Heart right ventricle (tissue), 16 donors: Measurements from ENCODE around the gene MPP7. TPM values are rescaled to one million over a fixed set of nuclear protein-coding genes. Genes with fewer than 3 reads are reported as not detected.

Experiments used
- ATAC-seq, 8 donors: fragments of 200-7000 bp; cut with Tn5 transposase; one replicate each; pipeline ENCODE4 v1.9.1; 2020; ENCODE audit warnings: mild to moderate bottlenecking in 8 of 8, moderate library complexity in 8 of 8, moderate number of reproducible peaks in 1 of 8
- DNase-seq, 2 donors: peaks; one replicate each; pipeline ENCODE4 v3.0.0-alpha.2; 2020
- H3K27ac ChIP-seq, 10 donors: fragments of 200-600 bp; sonication (generic) in 2 of 10; one replicate each; pipeline versions ENCODE4 v1.5.0 to v1.8.0; 2020 to 2022; ENCODE audit warnings: mild to moderate bottlenecking in 3 of 10
- H3K27me3 ChIP-seq, 7 donors: fragments of 200-600 bp; one replicate each; pipeline ENCODE4 v1.8.0; 2021 to 2022; ENCODE audit warnings: mild to moderate bottlenecking in 2 of 7
- H3K36me3 ChIP-seq, 9 donors: fragments of 200-600 bp; sonication (generic) in 1 of 9; one replicate each; pipeline versions ENCODE4 v1.5.0 to v1.8.0; 2020 to 2022; ENCODE audit warnings: mild to moderate bottlenecking in 2 of 9
- H3K4me1 ChIP-seq, 9 donors: fragments of 200-600 bp; sonication (generic) in 1 of 9; one replicate each; pipeline versions ENCODE4 v1.5.0 to v1.8.0; 2020 to 2022; ENCODE audit warnings: mild to moderate bottlenecking in 4 of 9
- H3K4me3 ChIP-seq, 10 donors: fragments of 200-600 bp; sonication (generic) in 2 of 10; one replicate each; pipeline versions ENCODE4 v1.5.0 to v1.8.0; 2020 to 2022; ENCODE audit warnings: mild to moderate bottlenecking in 7 of 10, moderate library complexity in 2 of 10
- H3K9me3 ChIP-seq, 11 donors: fragments of 200-600 bp in 10 of 11; sonication (generic) in 2 of 11; one replicate each; pipeline versions ENCODE4 v1.5.0 to v1.8.0; 2013 to 2022; ENCODE audit warnings: mild to moderate bottlenecking in 2 of 11, control low read depth in 1 of 11, moderate library complexity in 1 of 11
- WGBS, 2 donors: extraction: QIAGEN DNeasy Blood & Tissue Kit; methylation state at CpG; one replicate each; pipeline ENCODE4 v1.1.7; 2013; ENCODE audit warnings: inconsistent platforms in 1 of 2; 5-methylcytosine and 5-hydroxymethylcytosine counted together
- intact Hi-C, 10 donors: fragments of 100-400 bp; cut with DNase I; formaldehyde crosslinking; loops; one replicate each; pipeline versions ENCODE4 v1.11.1 to v1.14.2; 2022
- polyA plus RNA-seq, 2 donors: library from polyadenylated mRNA; stranded (reverse); fragments of 200-250 nt; gene quantifications; one replicate each; pipeline ENCODE4 v1.2.3, GENCODE V29; 2013
- total RNA-seq, 10 donors: library from RNA; stranded (reverse); fragmentation: NEBNext Ultra II Directional in 3 of 10; extraction: Animal tissue kit (Norgen Biotek cat#: 25700) in 3 of 10; gene quantifications; one replicate each; pipeline versions ENCODE4 v1.2.1 to v1.2.4, GENCODE V29; 2021 to 2023
- TF ChIP-seq, protein P1 (sequence below), 9 donors: fragments of 200-600 bp; sonication (generic) in 2 of 9; IDR thresholded peaks; one replicate each; pipeline versions ENCODE4 v1.5.0 to v1.8.0; 2021 to 2022; ENCODE audit warnings: antibody characterized with exemption in 9 of 9, mild to moderate bottlenecking in 5 of 9, moderate library complexity in 1 of 9
- donor health status: Arrhythmogenic right ventricular cardiomyopathy.
- donor health status: ischemic (EF 13 %, LVEDD 7.1; RV severe dilation, severe dysfunction).
- donor health status: healthy with polysubstance abuse.
- donor health status: DM: no; HTN: yes; CAD: no.
- donor health status: DM: no; HTN: no; CAD: no.
- donor health status: ischemic (EF 25% LVEDD 6.9; RV normal size, moderate dysfunction).
- donor health status: ischemic (EF 25% LVEDD 5.7; RV mildly dilated, moderate dysfunction).
- donor health status: healthy.
- donor health status: DM: yes; HTN: yes; CAD: no.
- donor health status: Ischemic cardiomyopathy.
- donor health status: ischemic (EF 35%, LVEDD 5.7; RV mildly dilated, moderate dysfunction).
- donor health status: nonischemic (EF 11% LVEDD 7.7; RV severe dilation, severe dysfunction).
- donor health status: DM: yes; HTN: yes; CAD: no.
- donor health status: PGD.
- donor health status: ischemic (EF 29% LVEDD 5.4; RV normal size, mild dysfunction).
- donor health status: nonischemic (EF 23%, LVEDD 6.1; RV moderate dilation, normal function).

The MPP7 gene
- total and polyA plus RNA-seq, 12 donors, result 3.1 to 20.0 (median 14.7) TPM

- intact Hi-C loops, result no loop called here
- Histone ChIP-seq H3K4me3 (no peak overlapping the region), H3K27ac (peak overlapping the region in 3 of 10 donors; percentile 10 to 31 (median 25)), H3K36me3 (no peaks in the 10 kb centered on the region), H3K27me3 (peaks cover 0 to 50% (median 12%) of the 10 kb centered on the region in 7 donors), H3K4me1 (peaks cover 0 to 23% (median 6%) of the 10 kb centered on the region in 9 donors), H3K9me3 (no peaks in the 10 kb centered on the region)
- peak in 3 of 8 donors; percentile 18 to 43 (median 21) for ATAC-seq
- WGBS, 2 donors, result 25 to 47% methylated on average over 4 of the region's 4 CpGs
- TF ChIP-seq, protein P1, sequence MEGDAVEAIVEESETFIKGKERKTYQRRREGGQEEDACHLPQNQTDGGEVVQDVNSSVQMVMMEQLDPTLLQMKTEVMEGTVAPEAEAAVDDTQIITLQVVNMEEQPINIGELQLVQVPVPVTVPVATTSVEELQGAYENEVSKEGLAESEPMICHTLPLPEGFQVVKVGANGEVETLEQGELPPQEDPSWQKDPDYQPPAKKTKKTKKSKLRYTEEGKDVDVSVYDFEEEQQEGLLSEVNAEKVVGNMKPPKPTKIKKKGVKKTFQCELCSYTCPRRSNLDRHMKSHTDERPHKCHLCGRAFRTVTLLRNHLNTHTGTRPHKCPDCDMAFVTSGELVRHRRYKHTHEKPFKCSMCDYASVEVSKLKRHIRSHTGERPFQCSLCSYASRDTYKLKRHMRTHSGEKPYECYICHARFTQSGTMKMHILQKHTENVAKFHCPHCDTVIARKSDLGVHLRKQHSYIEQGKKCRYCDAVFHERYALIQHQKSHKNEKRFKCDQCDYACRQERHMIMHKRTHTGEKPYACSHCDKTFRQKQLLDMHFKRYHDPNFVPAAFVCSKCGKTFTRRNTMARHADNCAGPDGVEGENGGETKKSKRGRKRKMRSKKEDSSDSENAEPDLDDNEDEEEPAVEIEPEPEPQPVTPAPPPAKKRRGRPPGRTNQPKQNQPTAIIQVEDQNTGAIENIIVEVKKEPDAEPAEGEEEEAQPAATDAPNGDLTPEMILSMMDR (IDR thresholded peaks at IDR 0.05), result no peak
- DNase-seq, result no peak
These were observed 4.4 kb upstream of the MPP7 start for GRCh38 chr10:28307267-28307666.

DNA sequence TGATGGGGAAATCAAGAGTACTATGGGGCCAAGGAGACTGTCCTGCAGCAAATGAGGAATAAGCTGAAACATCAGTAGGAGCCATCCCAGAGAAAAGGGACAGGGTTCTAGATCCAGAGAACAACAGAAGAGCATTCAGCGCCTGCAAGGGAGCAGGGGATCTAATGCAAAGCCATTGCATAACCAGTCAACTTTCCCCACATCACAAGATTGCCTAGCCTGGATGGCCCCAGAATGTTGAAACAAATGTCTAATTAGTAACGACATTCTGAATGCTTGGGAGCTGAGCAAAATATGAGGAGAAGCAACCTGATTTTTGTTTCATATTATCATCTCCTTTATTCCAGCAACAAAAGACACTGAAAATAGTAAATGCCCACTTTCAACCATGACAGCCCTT lies 2.7 kb upstream of the MPP7 start:
- Histone ChIP-seq H3K4me1 (peaks cover 0 to 32% (median 12%) of the 10 kb centered on the region in 9 donors), H3K27ac (no peak overlapping the region), H3K9me3 (no peaks in the 10 kb centered on the region), H3K27me3 (peaks cover 0 to 36% (median 11%) of the 10 kb centered on the region in 7 donors), H3K36me3 (no peaks in the 10 kb centered on the region), H3K4me3 (no peak overlapping the region)
- DNase-seq (no peak), ATAC-seq (no peak)
- WGBS, 2 donors, result 84 to 85% methylated on average over 2 of the region's 2 CpGs
- TF ChIP-seq, protein P1 (IDR thresholded peaks at IDR 0.05), result no peak
- intact Hi-C loops, result no loop called here

GRCh38 chr10:28304032-28304571 lies 1.2 kb upstream of the MPP7 start:
- 41 to 55% methylated on average over 3 of the region's 3 CpGs for WGBS, 2 donors
- Histone ChIP-seq H3K4me3 (peak overlapping the region in 1 of 10 donors; percentile 97), H3K4me1 (peaks cover 0 to 32% (median 12%) of the 10 kb centered on the region in 9 donors), H3K36me3 (no peaks in the 10 kb centered on the region), H3K27me3 (peaks cover 0 to 24% (median 11%) of the 10 kb centered on the region in 7 donors), H3K27ac (no peak overlapping the region), H3K9me3 (no peaks in the 10 kb centered on the region)
- DNase-seq (no peak), ATAC-seq (no peak)
- TF ChIP-seq, protein P1 (IDR thresholded peaks at IDR 0.05), result no peak
- intact Hi-C loops, result loop anchor here in 5 of 10 donors (5.0 kb wide), 2 partner anchors 73 to 78 kb away; no protein-coding TSS in a partner anchor

- DNase-seq (peak in 1 of 2 donors; percentile 42), ATAC-seq (peak in 2 of 8 donors; percentile 2 to 14)
- peaks cover 0 to 32% (median 9%) of the 10 kb centered on the region in 9 donors for H3K4me1 ChIP-seq
- H3K27me3 ChIP-seq, result peaks cover 0 to 21% (median 11%) of the 10 kb centered on the region in 7 donors
- TF ChIP-seq, protein P1 (IDR thresholded peaks at IDR 0.05), result no peak
- H3K9me3 ChIP-seq, result no peaks in the 10 kb centered on the region
- H3K36me3 ChIP-seq, result no peaks in the 10 kb centered on the region
- H3K27ac ChIP-seq, result peak overlapping the region in 9 of 10 donors; percentile 64 to 90 (median 84)
- H3K4me3 ChIP-seq, result peak overlapping the region; percentile 39 to 98 (median 89)
- 3% methylated on average over 25 of the region's 25 CpGs for WGBS, 2 donors
- intact Hi-C loops, result loop anchor here in 8 of 10 donors (2.0 to 5.0 kb wide), 5 partner anchors 75 to 83 kb away; no protein-coding TSS in a partner anchor
These were observed 739 bp downstream of the MPP7 start for GRCh38 chr10:28302012-28302637.
